GM23338 (cell line): ENCODE measurements around the gene RMND1.

ENCODE experiments used
- CTCF ChIP-seq, 2 experiments: fragments of 200-600 bp in 1 of 2; sonication (generic) in 1 of 2; conservative IDR thresholded peaks; 2 replicates each; pipeline versions ENCODE4 v1.5.1 to v1.6.1; 2016 to 2017; ENCODE audit warnings: antibody characterized with exemption in 2 of 2, low read depth in 2 of 2, mild to moderate bottlenecking in 2 of 2, moderate library complexity in 1 of 2
- EZH2 ChIP-seq: fragments of 200-600 bp; sonication (generic); IDR thresholded peaks from one replicate; pipeline ENCODE4 v1.8.0; 2017; ENCODE audit warnings: antibody characterized with exemption, mild to moderate bottlenecking, low read depth; ENCODE audit not compliant: unreplicated experiment
- EZH2phosphoT487 ChIP-seq: fragments of 200-600 bp; sonication (generic); IDR thresholded peaks from one replicate; pipeline ENCODE4 v1.8.1; 2018; ENCODE audit warnings: antibody characterized with exemption; ENCODE audit not compliant: unreplicated experiment
- POLR2AphosphoS5 ChIP-seq: IDR thresholded peaks from 2 replicates; pipeline ENCODE4 v1.6.1; 2016; ENCODE audit warnings: antibody characterized with exemption, low read depth
- REST ChIP-seq: IDR thresholded peaks from one replicate; pipeline ENCODE4 v1.6.1; 2018; ENCODE audit warnings: antibody characterized with exemption; ENCODE audit not compliant: unreplicated experiment
- STAT1 ChIP-seq: IDR thresholded peaks from one replicate; pipeline ENCODE4 v1.6.1; 2016; ENCODE audit warnings: antibody characterized with exemption; ENCODE audit not compliant: unreplicated experiment
- ZNF114 ChIP-seq: fragments of 250-450 bp; sonication (Bioruptor Pico); IDR thresholded peaks from 2 replicates; pipeline ENCODE4 v1.5.0; 2020; ENCODE audit warnings: mild to moderate bottlenecking, moderate library complexity

- TF ChIP-seq CTCF (conservative IDR thresholded peaks at IDR 0.05; ENCODE audit: low read depth in 2 of 2) = no peak
- no peak for TF ChIP-seq REST
- no peak for TF ChIP-seq ZNF114 (CRISPR knock-in tag)
- no peak for TF ChIP-seq EZH2
- TF ChIP-seq POLR2AphosphoS5 = no peak
- no peak for TF ChIP-seq EZH2phosphoT487
- TF ChIP-seq STAT1 = no peak
Observed at GRCh38 chr6:151412909-151413308, 39.0 kb downstream of the RMND1 start.
